Natural killer cell (primary cell): ENCODE data around the gene ATP13A1. TPM values are rescaled to one million over a fixed set of nuclear protein-coding genes. Genes with fewer than 3 reads are reported as not detected.
"Not testable (repeated sequence)": the region's sequence is repeated elsewhere in the genome, so short reads cannot be mapped to it uniquely, and the experiment has no call there.

Experiments
- ATAC-seq, 3 donors: fragments of 150-1000 bp in 2 of 3; fragments of 200-7000 bp in 1 of 3; cut with Tn5 transposase; 1 replicate in 1 of 3; 2 replicates in 2 of 3; pipeline ENCODE4 v1.10.0; 2021; ENCODE audit warnings: mild to moderate bottlenecking in 2 of 3, moderate library complexity in 2 of 3
- DNase-seq, 2 donors: peaks; one replicate each; pipeline versions ENCODE4 v3.0.0 to v3.0.0-alpha.2; 2013 to 2021; ENCODE audit warnings: mixed read lengths in 1 of 2
- H3K27ac ChIP-seq: one replicate; pipeline ENCODE4 v1.5.1; 2013; ENCODE audit warnings: mild to moderate bottlenecking, low read length
- H3K27me3 ChIP-seq: one replicate; pipeline ENCODE4 v1.6.1; 2013; ENCODE audit warnings: low read length; ENCODE audit not compliant: control insufficient read depth, insufficient read depth
- H3K36me3 ChIP-seq: one replicate; pipeline ENCODE4 v1.6.1; 2013; ENCODE audit warnings: low read length; ENCODE audit not compliant: control insufficient read depth, insufficient read depth
- H3K4me1 ChIP-seq: one replicate; pipeline ENCODE4 v1.6.1; 2013; ENCODE audit warnings: low read length; ENCODE audit not compliant: control insufficient read depth, insufficient read depth
- H3K4me3 ChIP-seq: one replicate; pipeline ENCODE4 v1.5.1; 2013; ENCODE audit warnings: low read length
- H3K9me3 ChIP-seq: one replicate; pipeline ENCODE4 v1.6.1; 2013; ENCODE audit warnings: low read length; ENCODE audit not compliant: control insufficient read depth, insufficient read depth
- H3K27ac Mint-ChIP-seq, 2 donors: one replicate each; pipeline ENCODE4 v1.8.0; 2022; ENCODE audit warnings: mild to moderate bottlenecking in 2 of 2, mixed read lengths in 2 of 2, moderate library complexity in 1 of 2
- H3K27me3 Mint-ChIP-seq, 2 donors: one replicate each; pipeline ENCODE4 v1.8.0; 2022; ENCODE audit warnings: low read depth in 2 of 2, mixed read lengths in 2 of 2
- H3K36me3 Mint-ChIP-seq: one replicate; pipeline ENCODE4 v1.8.0; 2022; ENCODE audit warnings: mixed read lengths
- H3K4me1 Mint-ChIP-seq, 2 donors: one replicate each; pipeline ENCODE4 v1.8.0; 2022; ENCODE audit warnings: mixed read lengths in 2 of 2
- H3K4me3 Mint-ChIP-seq: one replicate; pipeline ENCODE4 v1.8.0; 2022; ENCODE audit warnings: mild to moderate bottlenecking, moderate library complexity, mixed read lengths
- H3K9me3 Mint-ChIP-seq, 2 donors: one replicate each; pipeline ENCODE4 v1.8.0; 2022; ENCODE audit warnings: mixed read lengths in 2 of 2
- WGBS: methylation state at CpG from one replicate; pipeline ENCODE4 v1.1.7; 2013; ENCODE audit warnings: missing lambda C conversion rate; ENCODE audit not compliant: insufficient coverage; 5-methylcytosine and 5-hydroxymethylcytosine counted together
- intact Hi-C: fragments of 100-400 bp; cut with micrococcal nuclease; formaldehyde crosslinking; loops from one replicate; pipeline ENCODE4 v1.14.2; 2022
- total RNA-seq, 4 donors: library from RNA; stranded (reverse); fragments of 120-200 nt in 1 of 4; gene quantifications; one replicate each; pipeline versions ENCODE4 v1.2.3 to v1.2.4, GENCODE V29; 2013 to 2022
- TF ChIP-seq, protein P1 (sequence below): fragments of 200-600 bp; IDR thresholded peaks from one replicate; pipeline ENCODE4 v1.8.0; 2022; ENCODE audit warnings: antibody characterized with exemption

The ATP13A1 gene
- total RNA-seq, 3 donors from 2014 or later (not counting 1 experiment from before 2014, with no cell fraction given) = 58.1 to 73.2 (median 67.7) TPM

DNA sequence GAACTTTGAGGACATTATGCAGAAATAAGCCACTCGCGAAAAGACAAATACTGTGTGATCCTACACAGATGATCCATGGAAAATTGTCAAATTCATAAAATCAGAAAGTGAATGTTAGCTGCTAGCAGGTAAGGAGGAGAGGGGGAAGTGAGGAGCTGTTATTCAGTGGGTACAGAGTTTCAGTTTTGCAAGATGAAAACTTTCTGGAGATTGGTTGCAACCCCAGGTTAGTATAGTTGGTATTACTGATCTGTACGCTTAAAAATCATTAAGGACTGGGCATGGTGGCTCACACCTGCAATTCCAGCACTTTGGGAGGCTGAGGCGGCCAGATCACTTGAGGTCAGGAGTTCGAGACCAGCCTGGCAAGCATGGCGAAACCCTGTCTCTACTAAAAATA is 23.1 kb upstream of the ATP13A1 start:
- Histone ChIP-seq H3K27ac (no peak overlapping the region), H3K27me3 (no peaks in the 10 kb centered on the region), H3K9me3 (peaks cover 30% of the 10 kb centered on the region), H3K4me3 (no peak overlapping the region), H3K4me1 (no peaks in the 10 kb centered on the region), H3K36me3 (no peaks in the 10 kb centered on the region)
- over 99% methylated on average over 6 of the region's 6 CpGs for WGBS
- H3K4me3 Mint-ChIP-seq = no peak overlapping the region
- intact Hi-C loops = no loop called here
- H3K4me1 Mint-ChIP-seq = peaks cover 5 to 8% of the 10 kb centered on the region in 2 donors
- DNase-seq (no peak), ATAC-seq (no peak)
- H3K27ac Mint-ChIP-seq = no peak overlapping the region
- TF ChIP-seq, protein P1, sequence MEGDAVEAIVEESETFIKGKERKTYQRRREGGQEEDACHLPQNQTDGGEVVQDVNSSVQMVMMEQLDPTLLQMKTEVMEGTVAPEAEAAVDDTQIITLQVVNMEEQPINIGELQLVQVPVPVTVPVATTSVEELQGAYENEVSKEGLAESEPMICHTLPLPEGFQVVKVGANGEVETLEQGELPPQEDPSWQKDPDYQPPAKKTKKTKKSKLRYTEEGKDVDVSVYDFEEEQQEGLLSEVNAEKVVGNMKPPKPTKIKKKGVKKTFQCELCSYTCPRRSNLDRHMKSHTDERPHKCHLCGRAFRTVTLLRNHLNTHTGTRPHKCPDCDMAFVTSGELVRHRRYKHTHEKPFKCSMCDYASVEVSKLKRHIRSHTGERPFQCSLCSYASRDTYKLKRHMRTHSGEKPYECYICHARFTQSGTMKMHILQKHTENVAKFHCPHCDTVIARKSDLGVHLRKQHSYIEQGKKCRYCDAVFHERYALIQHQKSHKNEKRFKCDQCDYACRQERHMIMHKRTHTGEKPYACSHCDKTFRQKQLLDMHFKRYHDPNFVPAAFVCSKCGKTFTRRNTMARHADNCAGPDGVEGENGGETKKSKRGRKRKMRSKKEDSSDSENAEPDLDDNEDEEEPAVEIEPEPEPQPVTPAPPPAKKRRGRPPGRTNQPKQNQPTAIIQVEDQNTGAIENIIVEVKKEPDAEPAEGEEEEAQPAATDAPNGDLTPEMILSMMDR = no peak
- H3K27me3 Mint-ChIP-seq = no peaks in the 10 kb centered on the region
- H3K36me3 Mint-ChIP-seq = no peaks in the 10 kb centered on the region
- peaks cover 8 to 11% of the 10 kb centered on the region in 2 donors for H3K9me3 Mint-ChIP-seq

DNA sequence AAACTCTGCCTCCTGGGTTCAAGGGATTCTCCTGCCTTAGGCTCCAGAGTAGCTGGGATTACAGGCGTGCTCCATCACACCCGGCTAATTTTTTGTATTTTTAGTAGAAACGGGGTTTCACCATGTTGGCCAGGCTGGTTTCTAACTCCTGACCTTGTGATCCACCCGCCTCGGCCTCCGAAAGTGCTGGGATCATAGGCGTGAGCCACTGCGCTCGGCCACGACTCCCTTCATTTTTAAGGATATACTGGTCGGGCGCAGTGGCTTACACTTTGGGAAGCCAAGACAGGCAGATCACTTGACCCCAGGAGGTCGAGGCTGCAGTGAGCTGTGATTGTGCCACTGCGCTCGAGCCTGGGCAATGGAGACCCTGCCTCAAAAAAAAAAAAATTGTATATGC is 22.6 kb upstream of the ATP13A1 start:
- 98% methylated on average over 15 of the region's 15 CpGs for WGBS
- H3K27ac ChIP-seq, H3K4me3 Mint-ChIP-seq, H3K36me3 Mint-ChIP-seq, H3K36me3 ChIP-seq, H3K27ac Mint-ChIP-seq, intact Hi-C loops, ATAC-seq, DNase-seq, H3K27me3 ChIP-seq, H3K27me3 Mint-ChIP-seq, H3K4me1 Mint-ChIP-seq, H3K4me1 ChIP-seq, H3K4me3 ChIP-seq: not testable (repeated sequence)
- H3K9me3 Mint-ChIP-seq = peaks cover 8 to 11% of the 10 kb centered on the region in 2 donors
- H3K9me3 ChIP-seq = peaks cover 34% of the 10 kb centered on the region

DNA sequence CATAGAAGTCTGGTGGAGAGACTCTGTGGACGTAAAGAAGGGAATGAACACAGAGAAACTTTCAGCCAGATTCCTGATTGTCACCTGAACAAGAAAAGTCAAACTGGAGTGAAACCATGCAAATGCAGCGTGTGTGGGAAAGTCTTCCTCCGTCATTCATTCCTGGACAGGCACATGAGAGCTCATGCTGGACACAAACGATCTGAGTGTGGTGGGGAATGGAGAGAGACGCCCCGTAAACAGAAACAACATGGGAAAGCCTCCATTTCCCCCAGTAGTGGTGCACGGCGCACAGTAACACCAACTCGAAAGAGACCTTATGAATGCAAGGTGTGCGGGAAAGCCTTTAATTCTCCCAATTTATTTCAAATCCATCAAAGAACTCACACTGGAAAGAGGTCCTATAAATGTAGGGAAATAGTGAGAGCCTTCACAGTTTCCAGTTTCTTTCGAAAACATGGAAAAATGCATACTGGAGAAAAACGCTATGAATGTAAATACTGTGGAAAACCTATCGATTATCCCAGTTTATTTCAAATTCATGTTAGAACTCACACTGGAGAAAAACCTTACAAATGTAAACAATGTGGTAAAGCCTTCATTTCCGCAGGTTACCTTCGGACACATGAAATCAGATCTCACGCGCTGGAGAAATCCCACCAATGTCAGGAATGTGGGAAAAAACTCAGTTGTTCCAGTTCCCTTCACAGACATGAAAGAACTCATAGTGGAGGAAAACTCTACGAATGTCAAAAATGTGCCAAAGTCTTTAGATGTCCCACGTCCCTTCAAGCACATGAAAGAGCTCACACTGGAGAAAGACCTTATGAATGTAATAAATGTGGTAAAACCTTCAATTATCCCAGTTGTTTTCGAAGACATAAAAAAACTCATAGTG is 15.9 kb upstream of the ATP13A1 start:
- Mint-ChIP-seq H3K4me3 (no peak overlapping the region), H3K4me1 (peaks cover 27 to 29% of the 10 kb centered on the region in 2 donors), H3K27ac (no peak overlapping the region), H3K27me3 (no peaks in the 10 kb centered on the region), H3K9me3 (peaks cover 2 to 4% of the 10 kb centered on the region in 2 donors), H3K36me3 (peaks cover 44% of the 10 kb centered on the region)
- peaks cover 72% of the 10 kb centered on the region for H3K9me3 ChIP-seq
- WGBS = 97% methylated on average over 19 of the region's 20 CpGs
- H3K4me3 ChIP-seq = no peak overlapping the region
- intact Hi-C loops = no loop called here
- DNase-seq (no peak), ATAC-seq (no peak)
- no peaks in the 10 kb centered on the region for H3K27me3 ChIP-seq
- TF ChIP-seq, protein P1 = no peak
- no peak overlapping the region for H3K27ac ChIP-seq
- peaks cover 3% of the 10 kb centered on the region for H3K4me1 ChIP-seq
- peaks cover 62% of the 10 kb centered on the region for H3K36me3 ChIP-seq

DNA sequence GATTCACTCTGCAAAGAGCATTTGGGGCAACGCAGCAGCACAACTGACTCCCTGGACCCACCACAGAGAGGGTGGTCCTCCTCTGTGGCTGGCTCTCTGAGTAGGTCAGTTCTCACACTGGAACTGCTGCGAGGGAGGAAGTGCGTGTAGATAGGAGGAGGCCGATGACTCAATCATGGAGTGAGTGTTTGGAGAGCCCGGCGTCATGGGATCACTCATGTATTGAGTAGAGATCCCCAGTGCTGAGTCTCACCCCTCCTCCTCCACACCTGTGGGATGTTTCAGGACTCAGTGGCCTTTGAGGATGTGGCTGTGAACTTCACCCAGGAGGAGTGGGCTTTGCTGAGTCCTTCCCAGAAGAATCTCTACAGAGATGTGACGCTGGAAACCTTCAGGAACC is 14.1 kb upstream of the ATP13A1 start:
- Histone ChIP-seq H3K36me3 (peaks cover 75% of the 10 kb centered on the region), H3K4me1 (peaks cover 4% of the 10 kb centered on the region), H3K4me3 (no peak overlapping the region), H3K27me3 (no peaks in the 10 kb centered on the region), H3K27ac (no peak overlapping the region), H3K9me3 (peaks cover 68% of the 10 kb centered on the region)
- intact Hi-C loops = no loop called here
- no peak for DNase-seq
- 100% methylated on average over 5 of the region's 7 CpGs for WGBS
- Mint-ChIP-seq H3K9me3 (no peaks in the 10 kb centered on the region), H3K4me3 (no peak overlapping the region), H3K27ac (peak overlapping the region; percentile 58 to 60), H3K36me3 (peaks cover 48% of the 10 kb centered on the region), H3K4me1 (peaks cover 23 to 24% of the 10 kb centered on the region in 2 donors), H3K27me3 (no peaks in the 10 kb centered on the region)
- TF ChIP-seq, protein P1 = no peak
- ATAC-seq = no peak
